NCI-H2171 treated with DMSO at 0.1 percent for 48 hours (cell line): ENCODE measurements around the gene OPN4.
"Not testable (repeated sequence)": the region's sequence is repeated elsewhere in the genome, so short reads cannot be mapped to it uniquely, and the experiment has no call there.

ENCODE experiments used
- DNase-seq: peaks from one replicate; lab custom pipeline; 2025; lab: John Stamatoyannopoulos, UW

OPN4 gene

GRCh38 chr10:86654411-86655172 is at the start of gene OPN4:
Gene OPN4 (plus strand): TSS chr10:86654547. CDS start chr10:86654784, 237 bp downstream.
- DNase-seq, result no peak

GRCh38 chr10:86607674-86608073 is 46.7 kb upstream of the OPN4 start:
- no peak for DNase-seq

GRCh38 chr10:86609920-86610319 is 44.4 kb upstream of the OPN4 start:
- DNase-seq, result no peak

- DNase-seq, result no peak
Measured at GRCh38 chr10:86611386-86611785, 43.0 kb upstream of the OPN4 start.

- no peak for DNase-seq
Measured at GRCh38 chr10:86613096-86613495, 41.3 kb upstream of the OPN4 start.

GRCh38 chr10:86613905-86614304 is 40.4 kb upstream of the OPN4 start:
- DNase-seq, result no peak

GRCh38 chr10:86614853-86615252 is 39.5 kb upstream of the OPN4 start:
- no peak for DNase-seq

GRCh38 chr10:86617278-86617677 is 37.1 kb upstream of the OPN4 start:
- DNase-seq, result not testable (repeated sequence)

GRCh38 chr10:86628311-86628710 is 26.0 kb upstream of the OPN4 start:
- no peak for DNase-seq

GRCh38 chr10:86630079-86630478 is 24.3 kb upstream of the OPN4 start:
- peak; percentile 7 for DNase-seq

GRCh38 chr10:86632009-86632800 is 22.1 kb upstream of the OPN4 start:
- DNase-seq, result peak; percentile 41

- DNase-seq, result no peak
Measured at GRCh38 chr10:86632951-86633350, 21.4 kb upstream of the OPN4 start.

GRCh38 chr10:86635402-86635801 is 18.9 kb upstream of the OPN4 start:
- no peak for DNase-seq

- no peak for DNase-seq
Measured at GRCh38 chr10:86636311-86636710, 18.0 kb upstream of the OPN4 start.

GRCh38 chr10:86642021-86642420 is 12.3 kb upstream of the OPN4 start:
- DNase-seq, result peak; percentile 35

- no peak for DNase-seq
Measured at GRCh38 chr10:86642499-86642898, 11.8 kb upstream of the OPN4 start.

GRCh38 chr10:86644152-86644793 is 10.1 kb upstream of the OPN4 start:
- DNase-seq, result no peak

- DNase-seq, result no peak
Measured at GRCh38 chr10:86644794-86645445, 9.4 kb upstream of the OPN4 start.

GRCh38 chr10:86645621-86646165 is 8.7 kb upstream of the OPN4 start:
- DNase-seq, result not testable (repeated sequence)

GRCh38 chr10:86646532-86646931 is 7.8 kb upstream of the OPN4 start:
- DNase-seq, result no peak

GRCh38 chr10:86646933-86647332 is 7.4 kb upstream of the OPN4 start:
- no peak for DNase-seq
